ENCODE results near the gene PRXL2A. TPM values are rescaled to one million over a fixed set of nuclear protein-coding genes. Genes with fewer than 3 reads are reported as not detected.
"Not testable (repeated sequence)": the region's sequence is repeated elsewhere in the genome, so short reads cannot be mapped to it uniquely, and the experiment has no call there.

Gene PRXL2A
- total RNA-seq, 1 donor from 2014 or later = 70.5 TPM

- no peak for DNase-seq
Measured at GRCh38 chr10:80411681-80412220, 3.4 kb downstream of the PRXL2A start.

GRCh38 chr10:80412486-80412885 lies 4.1 kb downstream of the PRXL2A start:
- DNase-seq = no peak

GRCh38 chr10:80413271-80413996 lies 5.1 kb downstream of the PRXL2A start:
- DNase-seq = no peak

- DNase-seq = no peak
Measured at GRCh38 chr10:80414142-80414895, 6.0 kb downstream of the PRXL2A start.

- DNase-seq = peak; percentile 28
Measured at GRCh38 chr10:80415734-80416478, 7.6 kb downstream of the PRXL2A start.

GRCh38 chr10:80416479-80417098 lies 8.2 kb downstream of the PRXL2A start:
- DNase-seq = no peak

DNA sequence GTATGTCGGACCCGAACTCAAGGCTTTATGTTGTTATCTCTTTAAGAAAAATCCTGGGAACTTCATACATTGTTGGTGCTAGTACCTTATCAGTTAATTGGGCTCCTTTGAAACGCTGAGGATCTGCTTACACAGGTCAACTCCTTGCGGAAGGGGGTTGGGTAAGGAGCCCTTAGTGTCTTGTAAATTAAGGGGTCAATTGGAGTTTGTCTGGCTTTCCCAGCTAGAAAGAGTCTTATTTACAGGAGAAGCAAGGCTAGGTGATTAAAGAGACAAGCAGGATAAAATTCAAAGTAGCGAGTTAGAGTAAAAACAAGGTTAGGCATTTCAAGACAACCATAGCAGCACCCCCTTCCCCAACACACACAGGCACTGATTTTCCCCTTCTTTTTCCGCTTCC lies 8.9 kb downstream of the PRXL2A start:
- not testable (repeated sequence) for DNase-seq

GRCh38 chr10:80421050-80421706 lies 12.8 kb downstream of the PRXL2A start:
- no peak for DNase-seq

DNA sequence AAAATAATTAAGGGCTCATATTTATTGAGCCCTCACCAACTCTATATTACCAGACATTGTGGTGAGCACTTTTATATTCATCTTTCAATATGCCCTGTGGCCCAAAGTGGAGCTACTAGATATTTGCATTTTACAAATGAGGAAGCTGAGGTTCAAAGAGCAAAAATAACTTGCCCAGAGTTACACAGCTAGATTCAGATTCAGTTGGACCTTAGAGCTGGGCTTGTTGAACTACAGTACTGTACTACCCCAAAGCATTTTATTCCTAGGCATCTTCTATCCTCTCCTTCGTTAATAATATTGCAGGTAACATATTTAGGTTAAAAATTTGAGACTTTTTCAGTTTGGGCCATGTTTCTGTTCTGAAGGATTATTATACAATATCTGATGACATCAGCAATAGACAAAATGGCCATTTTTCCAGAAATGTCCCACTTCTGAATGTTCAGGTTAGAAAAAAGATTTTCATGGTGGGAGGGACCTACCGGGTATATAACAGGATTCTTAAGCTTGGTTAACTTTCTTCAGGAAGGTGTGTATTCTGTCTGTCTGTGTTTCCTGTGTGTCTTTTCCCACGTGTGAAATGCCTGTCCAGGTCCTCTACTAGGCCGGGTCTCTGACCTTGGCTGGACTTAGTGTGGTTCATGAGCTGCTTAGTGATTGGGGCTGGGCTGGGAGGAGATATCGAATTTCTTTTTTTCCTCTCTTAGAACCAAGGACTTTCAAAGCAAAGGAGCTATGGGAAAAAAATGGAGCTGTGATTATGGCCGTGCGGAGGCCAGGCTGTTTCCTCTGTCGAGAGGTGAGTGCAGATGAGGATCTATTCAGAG lies 13.6 kb downstream of the PRXL2A start:
- no peak for DNase-seq

DNA sequence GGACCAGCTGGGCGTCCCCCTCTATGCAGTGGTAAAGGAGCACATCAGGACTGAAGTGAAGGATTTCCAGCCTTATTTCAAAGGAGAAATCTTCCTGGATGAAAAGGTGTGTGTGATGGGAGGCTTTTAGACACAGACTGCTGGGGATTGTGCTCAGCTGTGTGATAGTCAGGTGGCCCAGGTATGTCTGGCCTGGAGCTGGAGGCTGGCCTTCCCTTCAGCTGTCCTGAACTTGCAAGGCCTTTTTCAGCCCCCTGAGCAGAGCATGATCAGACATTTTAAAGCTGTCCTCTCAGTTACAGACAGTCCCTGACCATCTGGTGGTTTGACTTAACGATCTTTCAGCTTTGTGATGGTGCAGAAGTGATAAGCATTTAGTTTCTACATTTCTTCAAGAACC lies 17.6 kb downstream of the PRXL2A start:
- no peak for DNase-seq

DNA sequence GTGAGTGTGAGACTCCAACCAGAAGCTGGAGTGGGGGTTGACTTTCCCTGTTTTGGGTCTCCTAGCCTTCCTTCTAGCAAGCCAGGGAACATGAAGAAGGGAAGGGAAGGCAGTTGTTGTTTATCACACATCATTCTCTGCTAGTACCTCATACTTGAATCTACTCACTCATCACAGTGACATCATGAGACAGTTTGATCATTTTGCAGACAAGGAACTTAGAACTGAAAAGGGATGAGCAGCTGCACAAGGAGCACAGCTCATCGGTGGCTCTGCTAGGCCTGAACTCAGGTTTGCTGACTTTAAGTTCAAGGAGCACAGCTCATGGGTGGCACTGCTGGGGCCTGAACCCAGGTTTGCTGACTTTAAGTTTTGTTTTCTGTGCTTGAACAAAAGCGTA lies 19.2 kb downstream of the PRXL2A start:
- no peak for DNase-seq

GRCh38 chr10:80429521-80429973 lies 21.2 kb downstream of the PRXL2A start:
- no peak for DNase-seq

- DNase-seq = no peak
Measured at GRCh38 chr10:80433134-80433533, 24.8 kb downstream of the PRXL2A start.

GRCh38 chr10:80436446-80437098 lies 28.2 kb downstream of the PRXL2A start:
- DNase-seq = no peak

DNA sequence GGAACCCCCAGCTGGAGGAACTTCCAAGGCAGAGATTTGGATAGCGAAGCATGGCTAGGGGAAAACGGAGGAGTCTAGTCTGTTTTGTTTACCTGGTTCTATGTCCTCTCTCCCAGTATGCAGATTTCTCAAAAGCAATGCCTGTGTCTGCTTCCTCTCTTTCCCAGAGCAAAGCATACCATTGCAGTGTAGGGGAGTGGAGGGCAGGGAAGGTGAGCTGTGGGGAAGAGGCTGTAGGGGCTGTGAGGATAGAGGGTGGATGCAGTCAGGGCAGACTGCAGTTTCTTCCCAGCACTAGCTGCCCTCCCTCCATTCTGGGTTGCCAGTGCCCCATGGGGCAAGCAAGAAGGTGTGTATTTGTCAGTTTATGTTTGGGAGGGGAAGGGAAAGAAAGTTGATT lies 28.9 kb downstream of the PRXL2A start:
- DNase-seq = no peak

GRCh38 chr10:80441831-80442230 lies 33.5 kb downstream of the PRXL2A start:
- no peak for DNase-seq

GRCh38 chr10:80442879-80443278 lies 34.5 kb downstream of the PRXL2A start:
- DNase-seq = no peak

DNA sequence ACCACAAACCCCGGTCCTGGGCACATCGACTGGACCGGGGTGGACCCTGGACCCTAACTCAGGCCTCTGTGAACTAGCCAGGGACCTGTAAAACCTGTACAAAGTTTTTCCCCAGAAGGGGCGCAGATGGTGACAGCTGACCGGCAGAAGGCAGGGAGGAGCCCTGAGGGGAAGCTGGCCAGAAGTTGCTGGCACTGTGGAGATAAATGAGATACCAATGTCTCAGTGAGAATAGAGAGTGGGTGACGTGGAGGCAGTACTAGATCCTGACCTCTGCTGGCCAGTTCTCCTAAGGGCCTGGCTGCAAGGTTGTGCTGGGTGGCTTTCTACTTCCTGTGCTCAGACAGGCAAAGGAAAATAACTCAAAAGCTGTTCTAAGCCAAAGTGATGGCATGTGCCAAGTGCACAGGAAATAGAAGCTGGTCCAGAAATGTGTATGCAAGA lies 35.2 kb downstream of the PRXL2A start:
- DNase-seq = no peak

DNA sequence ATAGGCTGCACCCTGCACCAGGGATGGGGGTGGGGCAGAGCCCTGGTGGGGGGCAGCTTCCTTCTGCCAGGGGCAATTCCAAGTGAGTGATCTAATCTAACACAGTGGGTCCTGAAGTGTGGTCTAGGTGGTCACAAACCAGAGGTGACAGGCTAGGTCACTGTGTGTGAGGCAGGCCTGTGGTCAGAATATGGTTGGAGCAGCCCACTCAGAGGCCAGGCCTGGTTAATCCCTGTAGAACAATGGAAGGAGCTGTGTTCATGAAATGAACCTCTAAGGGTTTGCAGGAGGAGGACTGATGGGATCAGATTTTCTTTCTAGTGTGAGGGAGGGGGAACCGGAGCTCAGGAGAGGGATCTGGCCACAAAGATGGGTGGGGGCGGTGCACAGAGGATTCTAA lies 35.8 kb downstream of the PRXL2A start:
- DNase-seq = no peak

DNA sequence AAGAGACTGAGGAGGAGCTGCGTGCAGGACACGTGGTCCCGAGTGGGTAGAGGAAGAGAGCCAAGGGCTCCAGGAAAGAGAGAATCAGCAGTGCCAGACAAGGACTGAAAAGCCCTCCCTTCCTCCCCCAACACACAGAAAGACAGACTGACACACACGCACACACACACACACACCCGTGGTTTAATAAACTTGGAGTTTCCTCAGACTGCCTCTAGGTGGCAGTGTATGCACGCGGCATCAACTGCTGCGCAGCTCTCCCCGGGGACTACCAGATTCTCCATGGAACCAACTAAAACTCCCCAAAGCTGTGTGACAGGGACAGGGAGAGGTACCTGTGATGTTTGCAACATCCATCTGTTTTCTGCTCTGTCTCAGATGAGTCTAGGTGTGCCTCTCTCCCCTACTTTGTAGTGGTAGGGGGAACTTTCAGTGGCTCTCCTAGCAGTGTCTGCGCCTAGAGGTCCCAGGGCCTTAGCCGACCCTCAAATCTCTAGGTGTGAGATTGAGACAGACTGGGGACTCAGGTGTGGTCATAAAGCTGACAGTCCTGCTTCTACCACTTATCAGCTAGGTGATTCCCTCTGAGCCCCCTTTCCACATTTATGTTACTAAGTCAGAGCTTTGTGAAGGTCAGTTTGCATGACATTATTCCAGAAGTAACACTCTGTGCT lies 36.4 kb downstream of the PRXL2A start:
- peak; percentile 63 for DNase-seq
